Measurements from ENCODE around the gene CCDC167. TPM values are rescaled to one million over a fixed set of nuclear protein-coding genes. Genes with fewer than 3 reads are reported as not detected.
"Not testable (repeated sequence)": the region's sequence is repeated elsewhere in the genome, so short reads cannot be mapped to it uniquely, and the experiment has no call there.

The CCDC167 gene
- total and polyA plus RNA-seq, 2 donors (not counting 1 experiment from before 2014, with no cell fraction given): 11.1 to 60.1 TPM

DNA sequence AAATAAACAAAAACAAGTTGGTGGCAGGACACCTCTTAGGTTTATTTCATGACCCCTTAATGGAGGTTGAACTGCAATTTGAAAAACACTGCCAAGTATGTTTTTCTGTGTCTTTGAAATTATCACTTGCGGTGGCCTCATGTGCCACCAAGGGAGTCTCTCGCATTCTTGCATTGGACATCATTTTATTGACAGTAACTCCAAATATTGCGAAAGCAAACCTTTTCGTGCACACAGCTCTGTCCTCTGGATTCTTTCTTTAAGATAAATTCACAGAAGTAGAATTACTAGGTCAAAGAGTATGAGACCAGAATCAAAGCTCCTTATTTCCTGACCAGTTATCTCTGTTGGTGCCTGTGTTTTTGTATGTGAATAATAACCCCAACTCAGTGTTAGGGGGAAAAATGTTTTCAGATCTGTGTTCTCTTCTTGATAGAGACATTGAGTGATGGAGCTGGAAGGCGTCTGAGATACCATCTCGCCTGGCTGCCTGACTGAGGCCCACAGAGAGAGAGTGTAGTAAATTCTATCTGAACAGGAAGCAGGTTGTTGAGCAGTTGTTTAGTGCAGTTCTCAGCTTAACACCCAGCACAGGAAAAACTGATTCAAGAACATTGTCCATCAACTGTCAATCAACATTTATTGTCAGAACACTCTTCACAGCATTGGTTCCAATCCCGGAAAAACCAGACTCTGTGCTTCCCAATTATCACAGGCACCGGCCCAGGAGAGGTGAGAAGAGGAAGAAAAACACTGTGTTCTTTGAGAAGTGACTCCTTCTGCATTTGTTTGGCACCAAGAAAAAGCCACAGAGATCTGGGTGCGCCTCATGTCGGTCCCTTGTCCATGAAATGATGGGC lies 2.2 kb upstream of the CCDC167 start:
- Histone ChIP-seq H3K9ac (ENCODE audit: low read length) (peak overlapping the region; percentile 44), H3K27me3 (replicated peaks in 1 of 4; ENCODE audit: control extremely low read depth in 1 of 4, control insufficient read depth in 3 of 4, insufficient read depth in 4 of 4, low read length in 3 of 4) (no peaks in the 10 kb centered on the region), H3K4me3 (ENCODE audit: control extremely low read depth in 1 of 5, extremely low read depth in 1 of 5, insufficient read depth in 1 of 5, low read depth in 2 of 5, low read length in 4 of 5) (peak overlapping the region in 1 of 5 experiments; percentile 15), H3K4me2 (replicated peaks; ENCODE audit: low read depth, low read length, poor library complexity, severe bottlenecking) (peak overlapping the region; percentile 59), H2AFZ (ENCODE audit: insufficient read depth, low read depth, low read length, poor library complexity, severe bottlenecking) (peak overlapping the region; percentile 24), H3K36me3 (replicated peaks in 1 of 2; ENCODE audit: control extremely low read depth in 1 of 2, control insufficient read depth in 1 of 2, extremely low read depth in 1 of 2, insufficient read depth in 2 of 2, low read length in 1 of 2) (no peaks in the 10 kb centered on the region), H4K20me1 (ENCODE audit: control insufficient read depth, insufficient read depth, low read length, poor library complexity, severe bottlenecking) (no peaks in the 10 kb centered on the region), H3K27ac (ENCODE audit: low read length in 2 of 2) (peak overlapping the region; percentile 85 to 95), H3K4me1 (ENCODE audit: control insufficient read depth in 2 of 2, insufficient read depth in 2 of 2, low read length in 2 of 2) (peaks cover 47 to 70% of the 10 kb centered on the region in 2 donors), H3K9me3 (ENCODE audit: control extremely low read depth in 1 of 3, control insufficient read depth in 2 of 3, insufficient read depth in 1 of 3, low read length in 2 of 3) (no peaks in the 10 kb centered on the region), H3K79me2 (ENCODE audit: control insufficient read depth, insufficient read depth, low read length) (peaks cover 32% of the 10 kb centered on the region)
- intact Hi-C loops (cut with micrococcal nuclease): loop anchor here (2.0 to 5.0 kb wide), 4 partner anchors 13 to 69 kb away; partner anchors contain the start of gene CMTR1
- ATAC-seq (ENCODE audit: low read depth): no peak
- Mint-ChIP-seq H3K4me1 (peaks cover 67% of the 10 kb centered on the region), H3K9me3 (ENCODE audit: insufficient read depth) (no peaks in the 10 kb centered on the region), H3K4me3 (peak overlapping the region; percentile 76), H3K27ac (peak overlapping the region; percentile 96), H3K27me3 (no peaks in the 10 kb centered on the region)
- DNase-seq: peak; percentile 71
- CTCF ChIA-PET: interaction anchor here (0.9 to 3.7 kb wide), 8 partner anchors 9 to 200 kb away, joined by 3 to 17 read pairs (median 3); no protein-coding TSS in a partner anchor
- TF ChIP-seq, protein P1, sequence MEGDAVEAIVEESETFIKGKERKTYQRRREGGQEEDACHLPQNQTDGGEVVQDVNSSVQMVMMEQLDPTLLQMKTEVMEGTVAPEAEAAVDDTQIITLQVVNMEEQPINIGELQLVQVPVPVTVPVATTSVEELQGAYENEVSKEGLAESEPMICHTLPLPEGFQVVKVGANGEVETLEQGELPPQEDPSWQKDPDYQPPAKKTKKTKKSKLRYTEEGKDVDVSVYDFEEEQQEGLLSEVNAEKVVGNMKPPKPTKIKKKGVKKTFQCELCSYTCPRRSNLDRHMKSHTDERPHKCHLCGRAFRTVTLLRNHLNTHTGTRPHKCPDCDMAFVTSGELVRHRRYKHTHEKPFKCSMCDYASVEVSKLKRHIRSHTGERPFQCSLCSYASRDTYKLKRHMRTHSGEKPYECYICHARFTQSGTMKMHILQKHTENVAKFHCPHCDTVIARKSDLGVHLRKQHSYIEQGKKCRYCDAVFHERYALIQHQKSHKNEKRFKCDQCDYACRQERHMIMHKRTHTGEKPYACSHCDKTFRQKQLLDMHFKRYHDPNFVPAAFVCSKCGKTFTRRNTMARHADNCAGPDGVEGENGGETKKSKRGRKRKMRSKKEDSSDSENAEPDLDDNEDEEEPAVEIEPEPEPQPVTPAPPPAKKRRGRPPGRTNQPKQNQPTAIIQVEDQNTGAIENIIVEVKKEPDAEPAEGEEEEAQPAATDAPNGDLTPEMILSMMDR (IDR thresholded peaks at IDR 0.05): no peak
- no peak for TF ChIP-seq EZH2 (IDR thresholded peaks at IDR 0.05; ENCODE audit: borderline replicate concordance, insufficient read depth, low read depth, low read length, poor library complexity, severe bottlenecking)
- WGBS (ENCODE audit: insufficient coverage): 34% methylated on average over 7 of the region's 10 CpGs
- POLR2A ChIA-PET: interaction anchor here (1.1 to 1.5 kb wide), 2 partner anchors 9 to 46 kb away, joined by 3 to 6 read pairs; no protein-coding TSS in a partner anchor

DNA sequence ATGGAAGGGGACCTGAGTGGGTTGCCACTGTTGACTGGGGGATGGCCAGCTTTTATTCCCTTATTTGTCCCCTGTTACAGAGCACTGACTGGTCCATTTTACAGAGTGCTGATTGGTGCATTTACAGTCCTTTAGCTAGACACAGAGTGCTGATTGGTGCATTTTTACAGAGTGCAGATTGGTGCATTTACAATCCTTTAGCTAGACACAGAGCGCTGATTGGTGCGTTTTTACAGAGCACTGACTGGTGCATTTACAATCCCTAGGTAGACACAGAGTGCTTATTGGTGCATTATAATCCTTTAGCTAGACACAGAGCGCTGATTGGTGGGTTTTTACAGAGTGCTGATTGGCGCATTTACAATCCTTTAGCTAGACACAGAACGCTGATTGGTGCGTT lies 1.2 kb upstream of the CCDC167 start:
- peaks cover 70% of the 10 kb centered on the region for H3K4me1 Mint-ChIP-seq
- H3K27ac ChIP-seq (ENCODE audit: low read length in 2 of 2); H3K9me3 ChIP-seq (ENCODE audit: control extremely low read depth in 1 of 3, control insufficient read depth in 2 of 3, insufficient read depth in 1 of 3, low read length in 2 of 3); H4K20me1 ChIP-seq (ENCODE audit: control insufficient read depth, insufficient read depth, low read length, poor library complexity, severe bottlenecking); H3K4me3 ChIP-seq (ENCODE audit: control extremely low read depth in 1 of 5, extremely low read depth in 1 of 5, insufficient read depth in 1 of 5, low read depth in 2 of 5, low read length in 4 of 5); H3K4me2 ChIP-seq (replicated peaks; ENCODE audit: low read depth, low read length, poor library complexity, severe bottlenecking); H2AFZ ChIP-seq (ENCODE audit: insufficient read depth, low read depth, low read length, poor library complexity, severe bottlenecking); H3K9ac ChIP-seq (ENCODE audit: low read length); DNase-seq; H3K27me3 ChIP-seq (replicated peaks in 1 of 4; ENCODE audit: control extremely low read depth in 1 of 4, control insufficient read depth in 3 of 4, insufficient read depth in 4 of 4, low read length in 3 of 4); H3K9me3 Mint-ChIP-seq (ENCODE audit: insufficient read depth); H3K27me3 Mint-ChIP-seq; H3K4me3 Mint-ChIP-seq; ATAC-seq (ENCODE audit: low read depth); H3K36me3 ChIP-seq (replicated peaks in 1 of 2; ENCODE audit: control extremely low read depth in 1 of 2, control insufficient read depth in 1 of 2, extremely low read depth in 1 of 2, insufficient read depth in 2 of 2, low read length in 1 of 2): not testable (repeated sequence)
- Histone ChIP-seq H3K79me2 (ENCODE audit: control insufficient read depth, insufficient read depth, low read length) (peaks cover 38% of the 10 kb centered on the region), H3K4me1 (ENCODE audit: control insufficient read depth in 2 of 2, insufficient read depth in 2 of 2, low read length in 2 of 2) (peaks cover 47 to 73% of the 10 kb centered on the region in 2 donors)
- intact Hi-C loops (cut with micrococcal nuclease): loop anchor here (2.0 to 5.0 kb wide), 2 partner anchors 61 to 68 kb away; partner anchors contain the start of gene CMTR1
- CTCF ChIA-PET: interaction anchor here (1.4 to 2.1 kb wide), 4 partner anchors 16 to 191 kb away, joined by 3 to 13 read pairs (median 6); no protein-coding TSS in a partner anchor
- H3K27ac Mint-ChIP-seq: peak overlapping the region; percentile 32
- 92% methylated on average over 5 of the region's 6 CpGs for WGBS (ENCODE audit: insufficient coverage)
- POLR2A ChIA-PET: interaction anchor here (0.6 to 1.8 kb wide), 2 partner anchors 62 to 1011 kb away, joined by 3 to 4 read pairs; no protein-coding TSS in a partner anchor

All from B cell (primary cell).